Immature natural killer cell (primary cell): Measurements from ENCODE around the gene RGR. TPM values are rescaled to one million over a fixed set of nuclear protein-coding genes. Genes with fewer than 3 reads are reported as not detected.
"Not testable (repeated sequence)": the region's sequence is repeated elsewhere in the genome, so short reads cannot be mapped to it uniquely, and the experiment has no call there.

Source experiments
- DNase-seq, 3 donors: peaks; one replicate each; pipeline ENCODE4 v3.0.0; 2022; ENCODE audit warnings: mixed read lengths in 1 of 3
- H3K27ac Mint-ChIP-seq, 6 donors: one replicate each; pipeline ENCODE4 v1.8.0; 2020; ENCODE audit warnings: mixed read lengths in 6 of 6, mild to moderate bottlenecking in 5 of 6, inconsistent platforms in 4 of 6, moderate library complexity in 3 of 6
- H3K27me3 Mint-ChIP-seq, 3 donors: one replicate each; pipeline ENCODE4 v1.8.0; 2020 to 2021; ENCODE audit warnings: low read depth in 3 of 3, mild to moderate bottlenecking in 3 of 3, mixed read lengths in 3 of 3, moderate library complexity in 3 of 3, inconsistent platforms in 1 of 3
- H3K36me3 Mint-ChIP-seq, 3 donors: one replicate each; pipeline ENCODE4 v1.8.0; 2020; ENCODE audit warnings: mixed read lengths in 3 of 3, inconsistent platforms in 2 of 3, mild to moderate bottlenecking in 2 of 3
- H3K4me1 Mint-ChIP-seq, 2 donors: one replicate each; pipeline ENCODE4 v1.8.0; 2020; ENCODE audit warnings: inconsistent platforms in 2 of 2, mild to moderate bottlenecking in 2 of 2, mixed read lengths in 2 of 2, moderate library complexity in 1 of 2
- H3K4me3 Mint-ChIP-seq, 5 donors: one replicate each; pipeline ENCODE4 v1.8.0; 2020; ENCODE audit warnings: mild to moderate bottlenecking in 5 of 5, mixed read lengths in 5 of 5, inconsistent platforms in 3 of 5, moderate library complexity in 3 of 5
- H3K9me3 Mint-ChIP-seq, 6 donors: one replicate each; pipeline ENCODE4 v1.8.0; 2020; ENCODE audit warnings: mild to moderate bottlenecking in 6 of 6, mixed read lengths in 6 of 6, inconsistent platforms in 4 of 6, moderate library complexity in 3 of 6
- polyA plus RNA-seq, 3 donors: library from polyadenylated mRNA; unstranded; fragments of 300-500 nt; fragmentation: Illumina TruSeq; gene quantifications; one replicate each; pipeline ENCODE4 v1.2.3, GENCODE V29; 2021

Gene RGR
- polyA plus RNA-seq, 3 donors from 2014 or later: not detected

DNA sequence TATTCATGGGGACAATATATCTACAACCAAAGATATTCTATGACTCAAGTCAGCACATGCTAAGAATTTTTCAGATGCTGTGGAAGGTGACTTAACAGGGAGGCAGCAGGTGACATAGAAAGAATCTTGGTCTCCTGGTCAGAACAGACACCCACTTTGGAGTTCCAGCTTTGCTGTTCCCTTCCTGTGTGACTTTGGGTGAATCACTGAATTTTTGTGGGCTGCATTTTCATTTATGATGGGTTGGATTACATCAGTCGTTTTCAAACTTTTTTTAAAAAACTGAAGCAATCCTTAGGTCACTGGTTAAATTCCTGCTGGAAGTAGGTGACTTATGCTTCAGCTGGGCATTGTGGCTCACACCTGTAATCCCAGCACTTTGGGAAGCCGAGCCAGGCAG lies 24.9 kb downstream of the RGR start:
- no peaks in the 10 kb centered on the region for H3K4me1 Mint-ChIP-seq
- no peaks in the 10 kb centered on the region for H3K36me3 Mint-ChIP-seq

DNA sequence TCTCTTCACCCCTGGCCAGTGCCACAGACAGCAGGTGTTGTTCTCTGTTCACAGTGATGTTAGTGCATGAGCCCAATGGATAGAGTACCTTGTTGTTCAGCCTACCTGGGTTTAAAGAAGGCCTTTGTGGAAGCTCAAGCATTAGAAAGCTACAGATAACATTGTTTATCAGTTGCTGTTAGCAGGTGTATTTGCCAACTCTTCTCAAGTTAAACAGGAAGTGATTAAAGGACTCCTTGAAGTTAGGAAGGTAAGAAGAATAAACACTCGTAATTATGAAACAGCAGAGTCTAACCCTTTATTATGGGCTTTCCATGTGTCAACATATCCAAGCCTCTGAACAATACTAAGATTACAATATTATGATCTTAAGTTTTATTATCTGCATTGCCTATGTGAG lies 25.9 kb downstream of the RGR start:
- Mint-ChIP-seq H3K9me3 (no peaks in the 10 kb centered on the region), H3K4me3 (no peak overlapping the region), H3K27ac (no peak overlapping the region), H3K36me3 (no peaks in the 10 kb centered on the region), H3K27me3 (peaks cover 0 to 9% (median 3%) of the 10 kb centered on the region in 3 donors), H3K4me1 (no peaks in the 10 kb centered on the region)
- no peak for DNase-seq

More for the DNA sequence above, 24.9 kb downstream of the RGR start:
- Mint-ChIP-seq H3K27ac (no peak overlapping the region), H3K4me3 (no peak overlapping the region), H3K9me3 (no peaks in the 10 kb centered on the region), H3K27me3 (peaks cover 0 to 11% (median 3%) of the 10 kb centered on the region in 3 donors)
- no peak for DNase-seq

DNA sequence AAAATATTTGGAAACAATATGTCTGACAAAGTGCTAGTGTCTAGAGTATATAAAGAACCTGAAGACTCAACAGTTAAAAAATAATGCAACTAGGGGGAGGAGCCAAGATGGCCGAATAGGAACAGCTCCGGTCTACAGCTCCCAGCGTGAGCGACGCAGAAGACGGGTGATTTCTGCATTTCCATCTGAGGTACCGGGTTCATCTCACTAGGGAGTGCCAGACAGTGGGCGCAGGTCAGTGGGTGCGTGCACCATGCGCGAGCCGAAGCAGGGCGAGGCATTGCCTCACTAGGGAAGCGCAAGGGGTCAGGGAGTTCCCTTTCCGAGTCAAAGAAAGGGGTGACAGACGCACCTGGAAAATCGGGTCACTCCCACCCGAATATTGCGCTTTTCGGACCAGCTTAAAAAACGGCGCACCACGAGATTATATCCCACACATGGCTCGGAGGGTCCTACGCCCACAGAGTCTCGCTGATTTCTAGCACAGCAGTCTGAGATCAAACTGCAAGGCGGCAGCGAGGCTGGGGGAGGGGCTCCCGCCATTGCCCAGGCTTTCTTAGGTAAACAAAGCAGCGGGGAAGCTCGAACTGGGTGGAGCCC lies 35.1 kb downstream of the RGR start:
- not testable (repeated sequence) for H3K4me3 Mint-ChIP-seq, H3K27me3 Mint-ChIP-seq, DNase-seq, H3K36me3 Mint-ChIP-seq, H3K9me3 Mint-ChIP-seq, H3K27ac Mint-ChIP-seq, H3K4me1 Mint-ChIP-seq

- H3K4me3 Mint-ChIP-seq: no peak overlapping the region
- no peak overlapping the region for H3K27ac Mint-ChIP-seq
- H3K9me3 Mint-ChIP-seq: no peaks in the 10 kb centered on the region
- H3K36me3 Mint-ChIP-seq: no peaks in the 10 kb centered on the region
- H3K4me1 Mint-ChIP-seq: no peaks in the 10 kb centered on the region
- H3K27me3 Mint-ChIP-seq: peaks cover 0 to 4% (median 2%) of the 10 kb centered on the region in 3 donors
- DNase-seq: no peak
Measured at GRCh38 chr10:84286695-84287094, 41.8 kb downstream of the RGR start.

- H3K27me3 Mint-ChIP-seq: peaks cover 0 to 4% (median 2%) of the 10 kb centered on the region in 3 donors
- H3K4me3 Mint-ChIP-seq: no peak overlapping the region
- no peaks in the 10 kb centered on the region for H3K36me3 Mint-ChIP-seq
- H3K9me3 Mint-ChIP-seq: no peaks in the 10 kb centered on the region
- no peaks in the 10 kb centered on the region for H3K4me1 Mint-ChIP-seq
- H3K27ac Mint-ChIP-seq: no peak overlapping the region
- DNase-seq: no peak
Measured at GRCh38 chr10:84288151-84288550, 43.3 kb downstream of the RGR start.

DNA sequence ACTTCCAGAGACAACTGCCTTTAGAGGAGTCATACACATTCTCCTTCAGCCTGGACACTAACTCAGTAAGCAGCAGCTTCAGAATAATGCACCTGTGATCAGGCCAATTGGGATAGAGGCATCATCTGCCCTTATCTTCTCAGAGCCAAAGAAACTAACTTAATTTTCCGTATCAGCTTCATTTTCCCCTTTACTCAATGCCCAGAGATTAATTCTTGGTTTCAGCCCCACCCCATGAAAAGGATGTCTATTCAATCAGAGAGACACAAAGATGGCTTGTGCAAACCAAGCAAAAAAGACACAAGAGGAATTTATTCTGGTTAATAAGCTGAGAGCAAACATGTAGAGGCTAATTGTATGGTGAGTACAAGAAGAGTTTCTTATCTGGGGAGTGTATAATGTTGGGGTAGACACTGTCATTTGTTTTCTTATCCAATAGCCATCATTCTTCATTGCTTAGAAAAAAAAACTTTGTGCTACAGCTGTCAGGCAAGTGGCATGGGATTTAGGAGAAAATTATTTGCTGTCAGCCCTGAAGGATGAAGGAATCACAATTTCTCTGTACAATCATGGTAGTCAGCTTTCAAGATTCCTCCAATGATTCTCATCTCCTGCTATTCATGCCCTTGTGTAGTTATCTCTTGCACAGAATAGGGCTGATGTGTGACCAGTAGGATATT lies 44.8 kb downstream of the RGR start:
- Mint-ChIP-seq H3K4me3 (no peak overlapping the region), H3K36me3 (no peaks in the 10 kb centered on the region), H3K9me3 (no peaks in the 10 kb centered on the region), H3K27me3 (peaks cover 0 to 4% (median 2%) of the 10 kb centered on the region in 3 donors), H3K27ac (no peak overlapping the region), H3K4me1 (no peaks in the 10 kb centered on the region)
- no peak for DNase-seq

GRCh38 chr10:84290235-84290634 lies 45.4 kb downstream of the RGR start:
- DNase-seq: no peak
- H3K27me3 Mint-ChIP-seq: peaks cover 0 to 4% (median 2%) of the 10 kb centered on the region in 3 donors
- no peaks in the 10 kb centered on the region for H3K4me1 Mint-ChIP-seq
- no peak overlapping the region for H3K4me3 Mint-ChIP-seq
- H3K27ac Mint-ChIP-seq: no peak overlapping the region
- H3K36me3 Mint-ChIP-seq: no peaks in the 10 kb centered on the region
- no peaks in the 10 kb centered on the region for H3K9me3 Mint-ChIP-seq

DNA sequence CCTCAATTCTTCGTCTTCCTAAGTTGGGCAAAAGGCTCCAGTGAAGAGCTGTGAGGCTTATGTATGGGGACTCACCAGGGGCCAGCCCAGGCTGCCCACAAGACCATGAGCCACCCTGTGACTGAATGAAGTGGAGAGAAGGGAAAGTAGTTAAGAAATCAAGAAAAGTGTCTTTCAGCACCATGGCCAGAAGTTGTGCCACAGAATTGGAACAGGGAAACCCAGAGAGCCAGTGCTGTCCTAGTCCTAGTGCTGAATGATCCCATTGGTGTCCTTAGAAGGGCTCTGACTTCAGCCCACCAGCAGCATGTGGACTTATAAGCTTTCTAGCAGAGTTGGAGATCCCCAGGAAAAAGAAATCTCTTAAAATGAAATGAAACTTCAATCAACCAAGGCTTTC lies 46.5 kb downstream of the RGR start:
- DNase-seq: no peak
- Mint-ChIP-seq H3K9me3 (no peaks in the 10 kb centered on the region), H3K4me3 (no peak overlapping the region), H3K36me3 (no peaks in the 10 kb centered on the region), H3K4me1 (no peaks in the 10 kb centered on the region), H3K27me3 (peaks cover 0 to 4% (median 2%) of the 10 kb centered on the region in 3 donors), H3K27ac (no peak overlapping the region)

DNA sequence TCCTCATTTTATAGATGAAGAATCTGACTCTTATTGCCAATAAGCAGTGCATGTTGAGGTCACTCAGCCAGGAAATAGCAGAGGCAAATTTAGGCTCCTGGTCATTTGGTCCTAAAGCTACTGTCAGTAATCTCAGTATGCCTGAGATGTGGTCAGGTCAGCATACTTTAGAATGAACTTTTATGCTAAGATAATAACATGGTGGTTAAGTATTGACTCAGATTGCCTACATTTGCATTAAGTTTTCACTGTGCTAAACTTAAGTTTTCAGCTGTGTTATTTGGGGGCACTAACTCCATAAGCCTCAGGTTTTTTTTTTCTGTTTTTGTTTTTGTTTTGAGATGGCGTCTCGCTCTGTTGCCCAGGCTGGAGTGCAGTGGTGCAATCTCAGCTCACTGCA lies 47.6 kb downstream of the RGR start:
- H3K4me3 Mint-ChIP-seq: no peak overlapping the region
- no peak for DNase-seq
- H3K36me3 Mint-ChIP-seq: no peaks in the 10 kb centered on the region
- no peak overlapping the region for H3K27ac Mint-ChIP-seq
- H3K27me3 Mint-ChIP-seq: peaks cover 0 to 4% (median 2%) of the 10 kb centered on the region in 3 donors
- H3K4me1 Mint-ChIP-seq: no peaks in the 10 kb centered on the region
- no peaks in the 10 kb centered on the region for H3K9me3 Mint-ChIP-seq

DNA sequence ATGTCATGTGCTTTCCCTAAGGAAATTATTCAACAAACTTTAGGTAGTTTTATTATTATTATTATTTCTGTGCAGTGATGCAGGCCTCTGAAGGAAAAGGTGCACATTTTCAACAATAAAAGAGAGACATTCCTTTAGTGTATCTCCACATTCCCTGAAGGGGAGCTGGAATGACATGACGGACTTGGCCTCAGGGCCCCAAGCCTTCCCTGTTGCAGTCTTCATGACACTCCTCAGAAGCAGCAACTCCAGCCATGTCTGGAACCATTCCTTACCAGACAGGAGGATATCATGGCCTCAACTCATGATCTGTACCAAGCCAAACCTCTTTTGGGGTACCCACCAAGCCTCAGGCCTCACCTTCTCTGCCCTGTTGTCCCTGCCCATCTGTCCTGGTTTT lies 48.3 kb downstream of the RGR start:
- no peak overlapping the region for H3K27ac Mint-ChIP-seq
- no peak overlapping the region for H3K4me3 Mint-ChIP-seq
- H3K4me1 Mint-ChIP-seq: no peaks in the 10 kb centered on the region
- DNase-seq: no peak
- no peaks in the 10 kb centered on the region for H3K36me3 Mint-ChIP-seq
- H3K9me3 Mint-ChIP-seq: no peaks in the 10 kb centered on the region
- peaks cover under 1 to 3% (median 2%) of the 10 kb centered on the region in 3 donors for H3K27me3 Mint-ChIP-seq

- H3K36me3 Mint-ChIP-seq: no peaks in the 10 kb centered on the region
- peaks cover 0 to 5% (median 2%) of the 10 kb centered on the region in 3 donors for H3K27me3 Mint-ChIP-seq
- DNase-seq: no peak
- no peak overlapping the region for H3K4me3 Mint-ChIP-seq
- no peaks in the 10 kb centered on the region for H3K4me1 Mint-ChIP-seq
- no peak overlapping the region for H3K27ac Mint-ChIP-seq
- H3K9me3 Mint-ChIP-seq: no peaks in the 10 kb centered on the region
Measured at GRCh38 chr10:84293574-84294016, 48.7 kb downstream of the RGR start.

- no peaks in the 10 kb centered on the region for H3K36me3 Mint-ChIP-seq
- DNase-seq: no peak
- H3K4me3 Mint-ChIP-seq: no peak overlapping the region
- H3K4me1 Mint-ChIP-seq: no peaks in the 10 kb centered on the region
- H3K9me3 Mint-ChIP-seq: no peaks in the 10 kb centered on the region
- H3K27ac Mint-ChIP-seq: no peak overlapping the region
- peaks cover 2 to 5% (median 2%) of the 10 kb centered on the region in 3 donors for H3K27me3 Mint-ChIP-seq
Measured at GRCh38 chr10:84294766-84295447, 50.1 kb downstream of the RGR start.

DNA sequence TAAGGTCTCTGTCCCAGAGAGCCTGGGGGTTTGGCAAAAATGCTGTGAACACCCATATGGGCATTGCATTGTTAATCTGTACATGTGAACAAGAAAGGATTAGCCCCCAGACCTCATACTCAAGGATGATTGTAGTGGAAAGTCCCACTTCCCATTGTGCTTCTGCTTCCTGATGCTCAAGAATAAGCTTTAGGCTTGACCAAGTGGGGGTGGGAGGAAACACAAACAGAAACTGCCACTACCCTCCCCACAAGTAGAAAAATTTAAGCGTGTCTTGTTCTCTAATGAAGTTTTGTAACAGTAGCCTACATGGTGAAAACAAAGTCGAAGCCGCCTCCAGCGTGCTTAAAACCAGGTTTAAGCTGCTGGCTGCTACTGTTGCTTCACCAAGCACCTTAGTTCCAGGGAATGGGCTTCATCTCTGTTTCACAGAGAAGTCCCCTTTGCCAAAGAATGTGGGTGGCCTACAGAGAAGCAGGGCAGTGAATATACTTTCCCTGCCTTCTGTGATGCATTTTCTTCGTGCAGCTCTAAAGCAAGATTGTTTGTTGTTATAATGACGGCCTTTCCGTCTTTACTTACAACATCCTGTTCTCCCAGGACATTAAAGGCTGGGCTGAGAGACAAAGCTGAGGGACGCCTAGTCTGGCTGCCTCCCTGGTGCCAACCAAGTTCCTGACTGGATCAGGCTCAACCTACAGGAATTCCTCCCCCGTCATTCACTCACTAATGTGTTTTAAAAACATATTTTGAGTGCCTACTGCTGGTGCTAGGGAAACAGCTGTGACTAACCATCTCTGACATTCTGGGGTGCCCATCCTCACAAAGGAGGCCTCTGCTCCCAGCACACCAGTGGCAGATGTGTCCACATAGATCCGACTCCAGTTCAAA lies 51.5 kb downstream of the RGR start:
- Mint-ChIP-seq H3K4me1 (no peaks in the 10 kb centered on the region), H3K4me3 (no peak overlapping the region), H3K36me3 (no peaks in the 10 kb centered on the region), H3K9me3 (no peaks in the 10 kb centered on the region), H3K27ac (no peak overlapping the region), H3K27me3 (peaks cover under 1 to 5% (median 4%) of the 10 kb centered on the region in 3 donors)
- DNase-seq: no peak

- Mint-ChIP-seq H3K27ac (no peak overlapping the region), H3K4me3 (no peak overlapping the region), H3K9me3 (no peaks in the 10 kb centered on the region), H3K36me3 (no peaks in the 10 kb centered on the region), H3K27me3 (peaks cover 1 to 6% (median 5%) of the 10 kb centered on the region in 3 donors), H3K4me1 (no peaks in the 10 kb centered on the region)
- no peak for DNase-seq
Measured at GRCh38 chr10:84298057-84298456, 53.2 kb downstream of the RGR start.
